CD4-positive, alpha-beta T cell (primary cell): ENCODE measurements around the gene CTPS2. TPM values are rescaled to one million over a fixed set of nuclear protein-coding genes. Genes with fewer than 3 reads are reported as not detected.

Source experiments
- ATAC-seq: fragments of 200-7000 bp; cut with Tn5 transposase; one replicate; pipeline ENCODE4 v1.10.0; 2022; ENCODE audit warnings: mild to moderate bottlenecking; ENCODE audit not compliant: poor library complexity
- CTCF ChIA-PET: fragments of 350-600 bp; sonication (Branson Sonifier 250); formaldehyde crosslinking; loops from one replicate; lab custom pipeline; 2021; ENCODE audit warnings: antibody characterized with exemption, inconsistent platforms; lab: Charles Lee
- POLR2A ChIA-PET: fragments of 350-600 bp; sonication (Branson Sonifier 250); formaldehyde crosslinking; loops from one replicate; lab custom pipeline; 2021; ENCODE audit warnings: antibody characterized with exemption, inconsistent platforms; lab: Charles Lee
- DNase-seq, 14 experiments: peaks; one replicate each; pipeline ENCODE4 v3.0.0-alpha.2; 2013 to 2020; ENCODE audit warnings: mixed read lengths in 2 of 14
- H3K27ac ChIP-seq, 2 donors: one replicate each; pipeline versions ENCODE4 v1.5.1 to v1.7.0; 2013; ENCODE audit warnings: low read length in 2 of 2, low read depth in 1 of 2, mild to moderate bottlenecking in 1 of 2
- H3K27me3 ChIP-seq, 2 experiments: 1 replicate in 1 of 2; 2 replicates in 1 of 2; pipeline versions ENCODE4 v1.6.1 to v1.7.0; 2013; ENCODE audit warnings: low read length in 2 of 2, control low read depth in 1 of 2, mild to moderate bottlenecking in 1 of 2, moderate library complexity in 1 of 2; ENCODE audit not compliant: insufficient read depth in 2 of 2, control insufficient read depth in 1 of 2
- H3K36me3 ChIP-seq: one replicate; pipeline ENCODE4 v1.6.1; 2013; ENCODE audit warnings: low read length, control low read depth; ENCODE audit not compliant: insufficient read depth
- H3K4me1 ChIP-seq: one replicate; pipeline ENCODE4 v1.6.1; 2013; ENCODE audit warnings: low read length, control low read depth; ENCODE audit not compliant: insufficient read depth
- H3K4me3 ChIP-seq: one replicate; pipeline ENCODE4 v1.5.1; 2013; ENCODE audit warnings: mild to moderate bottlenecking, low read length, moderate library complexity
- H3K9me3 ChIP-seq, 2 experiments: 1 replicate in 1 of 2; 2 replicates in 1 of 2; pipeline versions ENCODE4 v1.6.1 to v1.7.0; 2013; ENCODE audit warnings: low read length in 2 of 2, mild to moderate bottlenecking in 2 of 2, control low read depth in 1 of 2, moderate library complexity in 1 of 2; ENCODE audit not compliant: control insufficient read depth in 1 of 2, insufficient read depth in 1 of 2
- H3K27ac Mint-ChIP-seq: one replicate; pipeline ENCODE4 v1.8.0; 2020; ENCODE audit warnings: mixed read lengths
- H3K27me3 Mint-ChIP-seq: one replicate; pipeline ENCODE4 v1.8.0; 2021; ENCODE audit warnings: mixed read lengths
- H3K36me3 Mint-ChIP-seq: one replicate; pipeline ENCODE4 v1.8.0; 2021; ENCODE audit warnings: low read depth, mixed read lengths
- H3K4me1 Mint-ChIP-seq: one replicate; pipeline ENCODE4 v1.8.0; 2021; ENCODE audit warnings: low read depth, mixed read lengths
- H3K4me3 Mint-ChIP-seq: one replicate; pipeline ENCODE4 v1.8.0; 2020; ENCODE audit warnings: mild to moderate bottlenecking, mixed read lengths
- H3K9me3 Mint-ChIP-seq: one replicate; pipeline ENCODE4 v1.8.0; 2020; ENCODE audit warnings: mixed read lengths
- CTCF ChIP-seq: fragments of 200-600 bp; IDR thresholded peaks from one replicate; pipeline ENCODE4 v1.8.0; 2022; ENCODE audit warnings: antibody characterized with exemption, mild to moderate bottlenecking
- intact Hi-C, 2 experiments: fragments of 100-400 bp; cut with DNase I in 1 of 2; cut with micrococcal nuclease in 1 of 2; formaldehyde crosslinking; loops; one replicate each; pipeline versions ENCODE4 v1.15.1 to v1.9.0; 2023 to 2025; cut with DNase I, micrococcal nuclease
- total RNA-seq, 174 experiments: library from RNA in 2 of 174; stranded (reverse) in 2 of 174; gene quantifications; one replicate each; pipeline ENCODE4 v1.2.3 and lab custom pipeline; 2021 to 2026

CTPS2 gene
- total RNA-seq, 2 experiments from 2014 or later = 3.8 to 4.6 TPM

- Mint-ChIP-seq H3K36me3 (peaks cover 25% of the 10 kb centered on the region), H3K4me3 (no peak overlapping the region), H3K4me1 (no peaks in the 10 kb centered on the region), H3K27ac (no peak overlapping the region), H3K27me3 (no peaks in the 10 kb centered on the region), H3K9me3 (no peaks in the 10 kb centered on the region)
- Histone ChIP-seq H3K9me3 (no peaks in the 10 kb centered on the region), H3K4me3 (no peak overlapping the region), H3K4me1 (no peaks in the 10 kb centered on the region), H3K27ac (no peak overlapping the region), H3K36me3 (no peaks in the 10 kb centered on the region), H3K27me3 (no peaks in the 10 kb centered on the region)
- CTCF ChIA-PET = no interaction called here
- DNase-seq = no peak
- intact Hi-C loops = loop anchor here in 1 of 2 experiments (2.0 kb wide), 1 partner anchor 232 kb away; no protein-coding TSS in a partner anchor
- no peak for ATAC-seq
- TF ChIP-seq CTCF = no peak
- POLR2A ChIA-PET = no interaction called here
Observed at GRCh38 chrX:16666541-16666940, 45.9 kb downstream of the CTPS2 start.

- no peak for DNase-seq
- Histone ChIP-seq H3K4me3 (no peak overlapping the region), H3K9me3 (no peaks in the 10 kb centered on the region), H3K36me3 (no peaks in the 10 kb centered on the region), H3K4me1 (no peaks in the 10 kb centered on the region), H3K27me3 (no peaks in the 10 kb centered on the region), H3K27ac (no peak overlapping the region)
- Mint-ChIP-seq H3K27me3 (no peaks in the 10 kb centered on the region), H3K36me3 (peaks cover 20% of the 10 kb centered on the region), H3K4me3 (no peak overlapping the region), H3K4me1 (no peaks in the 10 kb centered on the region), H3K27ac (no peak overlapping the region), H3K9me3 (no peaks in the 10 kb centered on the region)
- ChIA-PET CTCF (no interaction called here), POLR2A (no interaction called here)
- no peak for ATAC-seq
- intact Hi-C loops = no loop called here
- TF ChIP-seq CTCF = no peak
Observed at GRCh38 chrX:16665089-16665488, 47.4 kb downstream of the CTPS2 start.

- no peak overlapping the region for H3K4me3 Mint-ChIP-seq
- ATAC-seq = no peak
- no peaks in the 10 kb centered on the region for H3K27me3 Mint-ChIP-seq
- TF ChIP-seq CTCF = no peak
- H3K9me3 Mint-ChIP-seq = no peaks in the 10 kb centered on the region
- H3K36me3 Mint-ChIP-seq = peaks cover 20% of the 10 kb centered on the region
- CTCF ChIA-PET = no interaction called here
- no peaks in the 10 kb centered on the region for H3K4me1 Mint-ChIP-seq
- intact Hi-C loops = no loop called here
- no peak for DNase-seq
- H3K27ac ChIP-seq = no peak overlapping the region
- POLR2A ChIA-PET = no interaction called here
- H3K27ac Mint-ChIP-seq = no peak overlapping the region
- no peak overlapping the region for H3K4me3 ChIP-seq
- no peaks in the 10 kb centered on the region for H3K36me3 ChIP-seq
- H3K4me1 ChIP-seq = no peaks in the 10 kb centered on the region
- H3K9me3 ChIP-seq = no peaks in the 10 kb centered on the region
- H3K27me3 ChIP-seq = no peaks in the 10 kb centered on the region
Observed at GRCh38 chrX:16664626-16665025, 47.8 kb downstream of the CTPS2 start.
